Vagina (tissue), 2 donors: ENCODE measurements around the gene GPER1. TPM values are rescaled to one million over a fixed set of nuclear protein-coding genes. Genes with fewer than 3 reads are reported as not detected.
A peak's percentile ranks its signal among the peaks of the same experiment; 100 is the strongest.

Experiments
- DNase-seq, 2 donors: peaks; one replicate each; pipeline ENCODE4 v3.0.0-alpha.2; 2017; ENCODE audit errors: extremely low spot score in 2 of 2
- H3K27ac ChIP-seq: fragments of 200-600 bp; sonication (generic); one replicate; pipeline ENCODE4 v1.5.1; 2019
- H3K27me3 ChIP-seq: fragments of 200-600 bp; sonication (generic); one replicate; pipeline ENCODE4 v1.5.1; 2019
- H3K36me3 ChIP-seq, 2 donors: fragments of 200-600 bp; sonication (generic); one replicate each; pipeline ENCODE4 v1.5.1; 2017 to 2019
- H3K4me1 ChIP-seq: fragments of 200-600 bp; sonication (generic); one replicate; pipeline ENCODE4 v1.5.1; 2019
- H3K4me3 ChIP-seq, 2 donors: fragments of 200-600 bp; sonication (generic); 1 replicate in 1 of 2; 2 replicates in 1 of 2; pipeline ENCODE4 v1.5.1; 2016 to 2019
- H3K9me3 ChIP-seq: fragments of 200-600 bp; sonication (generic); one replicate; pipeline ENCODE4 v1.5.1; 2019
- POLR2A ChIP-seq, 2 donors: fragments of 450-650 bp; IDR thresholded peaks; one replicate each; pipeline ENCODE4 v1.6.1; 2017; ENCODE audit warnings: antibody characterized with exemption in 2 of 2, mild to moderate bottlenecking in 2 of 2, moderate library complexity in 2 of 2
- POLR2AphosphoS5 ChIP-seq, 2 donors: sonication (generic); formaldehyde crosslinking; IDR thresholded peaks; one replicate each; pipeline ENCODE4 v1.9.0; 2017; ENCODE audit warnings: antibody characterized with exemption in 2 of 2, mild to moderate bottlenecking in 2 of 2, low read depth in 1 of 2; ENCODE audit not compliant: insufficient read depth in 1 of 2
- intact Hi-C: fragments of 100-400 bp; cut with DNase I; formaldehyde crosslinking; loops from one replicate; pipeline ENCODE4 v1.15.1; 2023
- total RNA-seq: library from RNA; depleted of rRNA; stranded (reverse); fragments of >200 nt; gene quantifications from one replicate; pipeline ENCODE4 v1.2.3, GENCODE V29; 2016
- TF ChIP-seq, protein P1 (sequence below), 3 experiments: fragments of 450-650 bp in 2 of 3; fragments of 200-600 bp in 1 of 3; sonication (generic) in 1 of 3; IDR thresholded peaks; one replicate each; pipeline ENCODE4 v1.5.1; 2017 to 2019; ENCODE audit warnings: antibody characterized with exemption in 3 of 3, mild to moderate bottlenecking in 2 of 3, moderate library complexity in 2 of 3

Gene GPER1
- total RNA-seq, 1 donor from 2014 or later = 8.3 TPM

DNA sequence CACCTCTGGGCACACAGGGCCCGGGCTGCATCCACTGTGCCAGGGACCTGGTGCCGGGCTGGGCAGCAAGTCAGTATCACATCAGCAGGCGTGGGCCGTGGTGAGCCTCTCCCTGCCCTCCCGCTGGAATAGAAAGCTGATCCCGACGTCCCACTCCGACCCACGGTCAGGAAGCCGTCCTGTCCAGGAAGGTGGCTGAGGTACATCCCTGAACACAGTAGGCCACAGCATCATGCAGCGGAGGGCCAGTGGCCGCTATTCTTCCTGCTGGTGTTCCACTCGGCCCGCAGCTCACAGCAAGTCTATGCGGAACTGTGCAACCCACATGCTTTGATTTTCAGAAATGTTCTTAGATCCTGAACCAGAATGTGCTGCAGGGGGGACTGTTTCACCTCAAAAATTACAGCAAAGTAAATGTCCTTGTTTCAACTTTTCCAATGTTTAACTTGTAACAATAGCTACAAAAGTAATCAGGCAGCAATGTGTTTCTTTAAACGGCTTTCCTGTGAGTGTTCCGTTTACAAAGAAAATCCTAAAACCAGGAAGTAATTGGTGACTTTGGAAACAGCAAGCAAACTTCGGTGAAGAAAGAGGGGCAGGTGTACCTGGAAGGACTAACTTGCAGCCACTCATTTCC lies 44.2 kb upstream of the GPER1 start:
- Histone ChIP-seq H3K27me3 (no peaks in the 10 kb centered on the region), H3K4me3 (peak overlapping the region; percentile 67 to 93), H3K4me1 (peaks cover 46% of the 10 kb centered on the region), H3K27ac (peak overlapping the region; percentile 90), H3K36me3 (no peaks in the 10 kb centered on the region), H3K9me3 (no peaks in the 10 kb centered on the region)
- no peak for DNase-seq
- intact Hi-C loops = no loop called here
- TF ChIP-seq POLR2AphosphoS5 (IDR thresholded peaks at IDR 0.05; ENCODE audit: insufficient read depth in 1 of 2, low read depth in 1 of 2) = no peak
- TF ChIP-seq, protein P1, sequence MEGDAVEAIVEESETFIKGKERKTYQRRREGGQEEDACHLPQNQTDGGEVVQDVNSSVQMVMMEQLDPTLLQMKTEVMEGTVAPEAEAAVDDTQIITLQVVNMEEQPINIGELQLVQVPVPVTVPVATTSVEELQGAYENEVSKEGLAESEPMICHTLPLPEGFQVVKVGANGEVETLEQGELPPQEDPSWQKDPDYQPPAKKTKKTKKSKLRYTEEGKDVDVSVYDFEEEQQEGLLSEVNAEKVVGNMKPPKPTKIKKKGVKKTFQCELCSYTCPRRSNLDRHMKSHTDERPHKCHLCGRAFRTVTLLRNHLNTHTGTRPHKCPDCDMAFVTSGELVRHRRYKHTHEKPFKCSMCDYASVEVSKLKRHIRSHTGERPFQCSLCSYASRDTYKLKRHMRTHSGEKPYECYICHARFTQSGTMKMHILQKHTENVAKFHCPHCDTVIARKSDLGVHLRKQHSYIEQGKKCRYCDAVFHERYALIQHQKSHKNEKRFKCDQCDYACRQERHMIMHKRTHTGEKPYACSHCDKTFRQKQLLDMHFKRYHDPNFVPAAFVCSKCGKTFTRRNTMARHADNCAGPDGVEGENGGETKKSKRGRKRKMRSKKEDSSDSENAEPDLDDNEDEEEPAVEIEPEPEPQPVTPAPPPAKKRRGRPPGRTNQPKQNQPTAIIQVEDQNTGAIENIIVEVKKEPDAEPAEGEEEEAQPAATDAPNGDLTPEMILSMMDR (IDR thresholded peaks at IDR 0.05) = no peak
- no peak for TF ChIP-seq POLR2A (IDR thresholded peaks at IDR 0.05)

DNA sequence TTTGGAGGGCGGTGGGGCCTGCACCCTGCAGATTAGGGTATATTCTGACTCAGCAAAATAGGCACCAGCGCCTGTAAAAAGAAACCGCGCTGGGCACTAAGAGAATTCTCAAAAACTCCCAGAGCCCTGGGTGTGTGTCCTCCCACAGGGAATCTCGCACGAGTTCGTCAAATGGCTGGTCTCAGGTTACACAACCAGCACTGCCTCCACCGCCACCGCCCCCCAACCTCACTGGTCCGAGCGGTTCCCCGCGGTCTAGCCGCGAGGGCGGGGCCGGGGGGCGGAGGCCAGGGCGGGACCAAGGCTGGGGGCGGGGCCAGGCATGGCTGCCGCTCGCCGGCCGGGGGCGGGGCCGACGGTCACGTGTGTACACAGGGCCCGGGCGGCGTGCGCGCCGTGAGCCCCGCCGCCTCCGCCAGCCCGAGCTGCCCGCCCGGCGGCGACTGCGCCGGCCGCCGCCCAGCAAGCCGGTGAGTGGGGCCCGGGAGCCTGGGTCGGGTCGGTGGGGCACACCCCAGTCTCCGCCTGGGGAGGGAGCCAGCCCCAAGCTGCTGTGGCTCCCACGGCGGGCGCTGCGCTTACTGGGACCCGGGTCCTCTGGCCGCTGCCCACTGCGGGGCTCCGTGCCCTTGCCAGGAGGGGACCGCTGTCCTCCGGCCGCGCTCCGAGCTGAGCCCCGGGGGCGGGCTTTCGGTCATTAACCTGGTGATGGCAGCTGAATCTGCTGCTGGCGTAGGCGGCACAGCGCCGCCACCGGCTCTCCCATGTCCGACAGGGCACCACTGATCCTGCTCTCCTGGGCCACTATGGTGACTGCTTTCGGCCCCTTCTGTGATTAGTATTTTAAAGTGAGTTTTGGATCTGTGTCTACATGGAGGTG lies 43.5 kb upstream of the GPER1 start, which contains the start of gene GPR146:
Gene GPR146 (plus strand): TSS at position 358 of the 880 bp plus-strand sequence. CDS start 12,970 bp downstream, outside the sequence.
- peak within 1 kb of the TSS; percentile 67 to 93 for H3K4me3 ChIP-seq
- TF ChIP-seq, protein P1 (IDR thresholded peaks at IDR 0.05) = peak in 2 of 3 experiments; percentile 6 to 34
- no peak for TF ChIP-seq POLR2A (IDR thresholded peaks at IDR 0.05)
- peak; percentile 79 to 90 for TF ChIP-seq POLR2AphosphoS5 (IDR thresholded peaks at IDR 0.05; ENCODE audit: insufficient read depth in 1 of 2, low read depth in 1 of 2)
- H3K4me1 ChIP-seq = peaks cover 46% of the 10 kb centered on the region
- peak within 1 kb of the TSS; percentile 90 for H3K27ac ChIP-seq
- no peaks in the 10 kb centered on the region for H3K36me3 ChIP-seq
- no peaks in the 10 kb centered on the region for H3K9me3 ChIP-seq
- no peaks in the 10 kb centered on the region for H3K27me3 ChIP-seq
- intact Hi-C loops = no loop called here
- peak in 1 of 2 donors; percentile 97 for DNase-seq

DNA sequence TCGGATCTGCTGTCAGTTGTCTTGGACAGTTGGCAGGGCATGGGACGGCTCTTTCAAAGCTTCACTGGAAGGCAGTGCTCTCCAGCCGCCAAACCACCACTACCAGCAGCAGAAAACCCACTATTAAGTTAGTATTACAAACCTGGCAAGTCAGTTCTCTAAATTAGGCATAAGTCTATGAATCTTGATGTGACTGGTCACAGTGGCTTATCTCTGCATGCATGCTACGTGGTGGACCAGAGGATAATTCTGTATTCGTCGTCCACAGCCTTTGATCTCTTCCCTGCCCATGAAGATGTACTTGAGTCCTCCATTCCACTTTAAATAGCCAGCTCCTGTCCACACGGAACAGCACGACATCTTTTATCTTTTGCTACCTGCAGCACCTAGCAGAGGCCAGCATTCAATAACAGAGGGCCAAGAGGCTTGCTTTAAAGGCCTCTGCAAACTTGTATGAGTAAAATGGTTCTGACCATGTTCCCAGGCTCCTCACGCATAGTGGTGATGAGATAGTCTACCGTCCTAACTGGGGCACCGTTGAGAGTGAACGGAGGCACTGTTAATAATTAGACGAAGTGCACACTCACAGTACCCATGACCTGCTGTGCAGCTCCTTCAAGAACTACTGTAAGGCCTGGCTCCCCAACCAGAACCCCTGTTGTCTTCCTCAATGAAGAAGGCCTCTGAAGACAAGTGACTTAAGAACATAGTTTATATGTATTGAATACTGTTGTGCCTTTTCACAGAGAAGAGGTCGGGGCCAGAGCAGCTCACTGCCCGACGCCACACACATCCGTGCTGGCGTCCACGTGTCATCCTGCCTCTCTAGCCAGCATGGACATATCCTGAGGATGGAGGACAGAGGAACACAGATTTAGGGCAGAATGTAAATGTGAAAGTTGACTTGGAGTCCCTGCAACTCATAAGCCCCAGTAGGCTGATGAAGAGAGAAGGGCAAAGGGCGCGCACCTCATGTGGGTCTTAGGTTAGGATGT lies 42.5 kb upstream of the GPER1 start:
- intact Hi-C loops = no loop called here
- Histone ChIP-seq H3K4me3 (peak overlapping the region; percentile 67 to 93), H3K4me1 (peaks cover 46% of the 10 kb centered on the region)

More for the DNA sequence above, 42.5 kb upstream of the GPER1 start:
- H3K27me3 ChIP-seq = no peaks in the 10 kb centered on the region
- peak overlapping the region; percentile 83 for H3K27ac ChIP-seq
- H3K36me3 ChIP-seq = no peaks in the 10 kb centered on the region
- TF ChIP-seq, protein P1 (IDR thresholded peaks at IDR 0.05) = no peak
- TF ChIP-seq POLR2A (IDR thresholded peaks at IDR 0.05) (no peak), POLR2AphosphoS5 (IDR thresholded peaks at IDR 0.05; ENCODE audit: insufficient read depth in 1 of 2, low read depth in 1 of 2) (no peak)
- no peaks in the 10 kb centered on the region for H3K9me3 ChIP-seq
- no peak for DNase-seq
